GM18867 (cell line): ENCODE data around the gene SSMEM1.
"Not testable (repeated sequence)": the region's sequence is repeated elsewhere in the genome, so short reads cannot be mapped to it uniquely, and the experiment has no call there.

Experiments used
- ATAC-seq: cut with Tn5 transposase; IDR thresholded peaks from one replicate; pipeline ENCODE4 v1.9.1; 2021; ENCODE audit warnings: mild to moderate bottlenecking, moderate library complexity; ENCODE audit not compliant: unreplicated experiment

The SSMEM1 gene, protein sequence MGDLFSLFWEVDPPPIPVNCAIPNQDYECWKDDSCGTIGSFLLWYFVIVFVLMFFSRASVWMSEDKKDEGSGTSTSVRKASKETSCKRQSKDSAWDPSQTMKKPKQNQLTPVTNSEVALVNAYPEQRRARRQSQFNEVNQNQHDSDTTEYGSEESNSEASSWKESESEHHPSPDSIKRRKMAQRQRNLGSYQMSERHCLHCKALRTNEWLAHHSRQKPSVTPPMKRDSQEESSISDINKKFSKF

DNA sequence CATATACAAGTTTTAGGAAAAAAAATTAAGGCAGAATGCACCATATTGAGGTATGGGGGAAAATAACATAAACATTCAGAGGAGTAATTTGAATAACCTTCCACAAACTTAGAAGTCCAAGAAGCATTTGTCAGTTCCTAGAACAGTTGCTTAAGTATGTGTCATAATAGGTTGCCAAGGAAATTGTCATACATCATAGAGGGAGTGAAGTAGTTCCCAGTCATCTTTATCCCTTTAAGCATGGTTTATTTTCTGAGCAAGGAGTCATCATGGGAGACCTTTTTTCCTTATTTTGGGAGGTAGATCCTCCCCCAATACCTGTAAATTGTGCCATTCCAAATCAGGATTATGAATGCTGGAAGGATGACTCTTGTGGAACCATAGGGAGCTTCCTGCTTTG, at the start of gene SSMEM1:
SSMEM1 (plus strand) TSS at position 219 of the 400 bp plus-strand sequence; CDS start at position 270, 51 bp downstream.
- ATAC-seq, result no peak

DNA sequence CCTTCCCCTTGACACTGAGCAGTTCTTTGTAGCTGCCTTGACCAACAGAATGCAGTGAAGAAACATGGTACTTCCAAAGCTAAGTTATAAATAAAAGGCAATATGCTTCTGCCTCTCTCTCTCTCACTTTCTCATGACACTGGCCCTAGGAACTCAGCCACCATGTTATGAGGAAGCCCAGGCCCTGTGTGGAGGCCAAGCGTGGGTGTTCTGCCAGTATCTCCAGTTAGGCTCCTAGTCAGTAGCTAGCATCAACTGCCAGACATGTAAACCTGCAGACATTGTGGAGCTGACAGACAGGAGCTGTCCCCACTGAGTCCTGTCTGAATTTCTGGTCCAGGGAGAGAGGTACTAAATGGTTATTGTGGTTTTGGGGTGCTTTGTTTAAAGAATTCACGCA, 47.6 kb upstream of the SSMEM1 start:
- ATAC-seq, result no peak

- ATAC-seq, result no peak
Measured at GRCh38 chr7:130160455-130160854, 47.2 kb upstream of the SSMEM1 start.

DNA sequence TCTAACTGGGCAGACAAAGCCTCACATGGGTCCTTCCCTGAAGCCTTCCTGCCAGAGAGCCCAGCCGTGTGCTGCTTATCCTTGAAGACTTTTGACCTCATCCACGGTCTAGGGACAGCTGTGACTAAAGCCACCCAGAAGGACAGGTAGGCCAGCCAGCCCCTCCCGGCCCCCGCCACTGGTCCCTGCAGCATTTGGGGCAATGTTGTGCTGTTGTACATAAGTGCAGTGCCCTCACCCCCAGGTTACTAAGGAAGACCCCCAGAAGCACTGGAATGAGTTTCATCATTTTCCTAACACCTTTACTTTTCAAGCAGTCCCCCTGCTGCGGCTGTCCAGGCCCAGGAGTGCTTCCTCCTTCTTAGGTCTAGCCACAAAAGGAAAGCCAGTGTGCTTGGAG, 45.5 kb upstream of the SSMEM1 start:
- no peak for ATAC-seq

GRCh38 chr7:130174237-130174959, 33.3 kb upstream of the SSMEM1 start:
- no peak for ATAC-seq

DNA sequence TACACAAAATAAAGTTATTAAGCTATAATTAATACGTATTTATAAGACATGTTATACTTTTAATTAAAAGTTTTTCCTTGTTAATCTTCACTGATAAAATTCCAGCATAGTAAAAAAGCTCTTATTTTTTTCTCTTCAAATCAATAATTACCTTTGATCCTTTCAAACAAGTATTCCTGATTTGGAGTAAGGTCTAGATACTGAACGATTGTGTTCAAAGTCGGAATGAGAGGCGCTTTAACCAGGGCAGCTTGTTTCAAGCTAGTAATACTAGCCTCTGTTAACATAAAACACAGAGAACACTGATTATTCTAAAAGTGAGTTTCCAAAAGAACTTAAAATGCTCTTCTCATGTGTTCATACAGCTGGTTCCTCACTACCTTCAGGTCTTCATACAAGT, 29.4 kb upstream of the SSMEM1 start:
- no peak for ATAC-seq

- no peak for ATAC-seq
Measured at GRCh38 chr7:130179631-130180030, 28.0 kb upstream of the SSMEM1 start.

- ATAC-seq, result no peak
Measured at GRCh38 chr7:130180571-130181262, 26.9 kb upstream of the SSMEM1 start.

DNA sequence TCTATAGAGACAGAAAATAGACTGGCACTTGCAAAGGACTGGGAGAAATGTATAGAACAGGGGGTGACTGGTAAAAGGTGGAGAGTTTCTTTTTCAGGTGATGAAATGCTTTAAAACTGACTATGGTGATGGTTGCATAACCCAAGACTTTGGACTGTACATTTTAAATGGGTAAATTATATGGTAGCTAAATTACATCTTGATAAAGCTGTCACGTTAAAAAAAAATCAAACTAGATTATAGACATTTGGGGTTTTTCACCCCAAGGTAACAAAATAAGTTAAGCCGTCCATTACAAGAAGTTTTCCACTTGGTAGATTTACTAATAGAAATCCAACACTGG, 26.4 kb upstream of the SSMEM1 start:
- no peak for ATAC-seq

GRCh38 chr7:130182990-130183389, 24.7 kb upstream of the SSMEM1 start:
- ATAC-seq, result peak; percentile 79

- ATAC-seq, result not testable (repeated sequence)
Measured at GRCh38 chr7:130184349-130184748, 23.3 kb upstream of the SSMEM1 start.

DNA sequence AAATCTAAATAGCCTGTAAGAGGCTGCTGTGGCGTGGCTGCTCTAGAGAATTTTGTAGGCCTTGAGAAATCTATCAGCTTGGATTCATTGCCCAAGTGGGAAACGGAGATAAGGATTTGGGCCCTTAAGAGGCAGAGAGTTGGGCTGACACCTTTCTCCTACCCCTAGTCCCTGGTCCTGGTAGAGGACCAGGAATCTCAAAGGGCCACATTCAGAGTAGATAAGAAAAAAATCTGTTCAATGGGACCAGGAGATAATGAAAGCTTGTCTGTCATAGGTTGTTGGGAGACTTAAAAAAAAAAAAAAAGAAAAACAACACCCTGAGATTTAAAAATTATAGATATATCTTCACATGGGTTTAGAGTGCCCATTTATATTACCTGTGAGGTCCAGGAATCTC, 20.3 kb upstream of the SSMEM1 start:
- no peak for ATAC-seq

DNA sequence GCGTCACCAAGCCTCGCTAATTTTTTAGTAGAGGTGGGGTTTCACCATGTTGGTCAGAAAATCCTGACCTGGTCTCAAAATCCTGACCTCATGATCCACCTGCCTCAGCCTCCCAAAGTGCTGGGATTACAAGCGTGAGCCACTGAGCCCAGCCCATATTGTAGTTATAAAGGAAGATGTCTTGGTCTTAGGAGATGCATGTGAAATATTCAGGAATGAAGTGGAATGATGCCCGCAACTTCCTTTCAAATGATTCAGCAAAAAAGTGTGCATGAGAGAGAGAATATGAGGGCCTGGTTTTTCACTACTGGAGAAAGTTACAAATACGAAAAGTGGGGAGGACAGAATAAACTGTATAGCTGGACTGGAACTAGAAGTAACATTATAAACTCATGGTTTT, 18.3 kb upstream of the SSMEM1 start:
- ATAC-seq, result no peak

- peak; percentile 58 for ATAC-seq
Measured at GRCh38 chr7:130191791-130192190, 15.9 kb upstream of the SSMEM1 start.

- no peak for ATAC-seq
Measured at GRCh38 chr7:130195396-130195795, 12.3 kb upstream of the SSMEM1 start.

- no peak for ATAC-seq
Measured at GRCh38 chr7:130196476-130196875, 11.2 kb upstream of the SSMEM1 start.

GRCh38 chr7:130197094-130197493, 10.6 kb upstream of the SSMEM1 start:
- no peak for ATAC-seq

GRCh38 chr7:130201796-130202195, 5.9 kb upstream of the SSMEM1 start:
- ATAC-seq, result no peak

DNA sequence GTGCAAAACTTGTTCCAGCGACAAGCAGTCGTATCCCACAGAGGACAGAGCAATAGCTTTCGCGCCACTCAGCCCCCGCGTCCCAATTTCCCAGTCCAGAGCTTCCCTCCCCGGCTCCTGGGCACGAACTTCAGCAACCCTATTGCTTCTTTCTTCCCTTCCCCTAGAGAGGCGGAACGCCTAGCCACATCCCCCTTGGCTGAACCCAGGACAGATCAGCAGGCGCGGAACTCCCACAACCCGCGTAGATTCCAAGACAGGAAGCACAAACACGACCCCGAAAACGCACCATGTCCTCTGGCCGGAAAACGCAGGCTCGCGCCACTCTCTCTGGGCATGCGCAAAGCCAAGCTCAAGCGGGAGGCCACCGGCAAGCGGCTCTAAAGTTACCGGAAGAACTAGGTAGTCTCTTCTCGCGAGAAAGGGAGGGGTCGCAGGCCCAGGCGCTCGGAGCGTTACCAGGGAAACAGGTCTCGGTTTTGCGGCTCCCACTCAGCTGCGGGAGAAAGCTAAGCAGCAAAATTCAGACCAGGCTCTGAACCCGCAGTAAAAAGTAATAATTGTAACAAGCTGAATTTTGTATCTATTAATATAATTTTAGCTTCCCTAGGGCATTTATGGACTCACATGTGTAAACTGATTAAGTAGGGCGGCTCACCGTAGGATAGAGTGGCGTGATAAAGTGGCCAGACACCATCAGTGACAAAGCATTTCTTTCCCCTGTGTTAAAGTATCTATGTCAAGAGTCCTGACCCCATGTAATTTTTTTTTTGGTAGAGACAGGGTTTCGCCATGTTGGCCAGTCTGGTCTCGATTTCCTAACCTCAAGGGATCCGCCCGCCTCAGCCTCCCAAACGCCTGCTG, 2.3 kb upstream of the SSMEM1 start, which contains the start of gene TMEM209:
TMEM209 (minus strand) TSS at position 323 of the 864 bp plus-strand sequence; CDS start at position 292, 31 bp downstream.
- ATAC-seq, result peak; percentile 92

DNA sequence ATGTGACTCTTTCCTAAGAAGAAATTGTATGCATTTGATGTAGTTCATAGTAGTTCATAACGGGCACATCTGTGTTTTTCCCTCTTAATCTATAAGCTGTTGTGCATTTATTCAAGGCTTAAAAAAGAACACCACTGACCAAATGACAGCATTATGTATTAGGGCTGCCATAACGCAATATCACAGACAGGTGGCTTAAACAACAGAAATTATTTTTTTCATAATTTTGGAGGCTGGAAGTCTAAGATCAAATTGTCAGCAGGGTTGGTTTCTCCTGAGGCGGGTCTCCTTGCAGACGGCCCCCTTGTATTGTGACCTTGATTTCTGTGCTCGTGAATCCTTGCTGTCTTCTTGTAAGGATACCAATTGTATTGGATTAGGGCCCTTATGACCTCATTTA, 627 bp upstream of the SSMEM1 start:
- no peak for ATAC-seq

DNA sequence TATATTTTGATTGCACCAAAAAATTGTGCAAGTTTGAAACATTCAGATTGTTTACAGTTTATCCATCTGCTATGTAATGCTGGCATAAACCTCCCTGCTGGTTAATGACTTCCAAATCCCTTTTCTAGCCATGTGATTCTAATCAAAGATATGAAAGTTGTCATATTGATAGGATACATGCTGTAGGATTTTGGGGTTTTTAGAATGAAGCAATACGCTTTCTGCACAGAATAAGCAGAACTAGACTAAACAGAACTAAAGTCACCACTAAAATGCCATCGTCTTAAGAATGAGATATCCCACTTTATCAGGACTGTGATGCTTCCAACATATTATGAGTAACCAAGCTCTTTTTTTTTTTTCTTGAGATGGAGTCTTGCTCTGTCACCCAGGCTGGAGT, 856 bp downstream of the SSMEM1 start:
- ATAC-seq, result no peak
